ENCODE measurements around the gene USH2A. TPM values are rescaled to one million over a fixed set of nuclear protein-coding genes. Genes with fewer than 3 reads are reported as not detected.

USH2A gene
- total RNA-seq, 1 donor from 2014 or later: 0.14 TPM

DNA sequence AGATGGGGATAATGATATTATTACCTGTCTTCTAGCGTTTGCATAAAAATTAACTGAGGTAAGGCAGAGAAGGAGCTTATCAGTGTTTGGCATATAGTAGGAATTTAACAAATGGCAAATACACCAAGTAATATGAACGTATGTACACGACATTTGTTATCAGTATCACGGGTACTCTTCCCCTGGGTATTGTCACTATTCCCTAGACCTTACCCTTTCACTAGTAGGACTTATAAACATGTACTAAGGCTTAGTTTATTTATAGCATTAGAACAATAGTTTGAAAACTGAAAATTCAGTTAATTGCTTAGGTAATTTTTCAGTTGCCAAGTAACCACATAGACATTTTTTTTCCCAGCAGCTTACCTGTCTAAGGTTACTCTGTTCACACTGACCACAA lies 669.1 kb downstream of the USH2A start:
- TF ChIP-seq, protein P1, sequence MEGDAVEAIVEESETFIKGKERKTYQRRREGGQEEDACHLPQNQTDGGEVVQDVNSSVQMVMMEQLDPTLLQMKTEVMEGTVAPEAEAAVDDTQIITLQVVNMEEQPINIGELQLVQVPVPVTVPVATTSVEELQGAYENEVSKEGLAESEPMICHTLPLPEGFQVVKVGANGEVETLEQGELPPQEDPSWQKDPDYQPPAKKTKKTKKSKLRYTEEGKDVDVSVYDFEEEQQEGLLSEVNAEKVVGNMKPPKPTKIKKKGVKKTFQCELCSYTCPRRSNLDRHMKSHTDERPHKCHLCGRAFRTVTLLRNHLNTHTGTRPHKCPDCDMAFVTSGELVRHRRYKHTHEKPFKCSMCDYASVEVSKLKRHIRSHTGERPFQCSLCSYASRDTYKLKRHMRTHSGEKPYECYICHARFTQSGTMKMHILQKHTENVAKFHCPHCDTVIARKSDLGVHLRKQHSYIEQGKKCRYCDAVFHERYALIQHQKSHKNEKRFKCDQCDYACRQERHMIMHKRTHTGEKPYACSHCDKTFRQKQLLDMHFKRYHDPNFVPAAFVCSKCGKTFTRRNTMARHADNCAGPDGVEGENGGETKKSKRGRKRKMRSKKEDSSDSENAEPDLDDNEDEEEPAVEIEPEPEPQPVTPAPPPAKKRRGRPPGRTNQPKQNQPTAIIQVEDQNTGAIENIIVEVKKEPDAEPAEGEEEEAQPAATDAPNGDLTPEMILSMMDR (conservative IDR thresholded peaks at IDR 0.05): no peak
- no peaks in the 10 kb centered on the region for H3K27me3 Mint-ChIP-seq (ENCODE audit: low read depth)

DNA sequence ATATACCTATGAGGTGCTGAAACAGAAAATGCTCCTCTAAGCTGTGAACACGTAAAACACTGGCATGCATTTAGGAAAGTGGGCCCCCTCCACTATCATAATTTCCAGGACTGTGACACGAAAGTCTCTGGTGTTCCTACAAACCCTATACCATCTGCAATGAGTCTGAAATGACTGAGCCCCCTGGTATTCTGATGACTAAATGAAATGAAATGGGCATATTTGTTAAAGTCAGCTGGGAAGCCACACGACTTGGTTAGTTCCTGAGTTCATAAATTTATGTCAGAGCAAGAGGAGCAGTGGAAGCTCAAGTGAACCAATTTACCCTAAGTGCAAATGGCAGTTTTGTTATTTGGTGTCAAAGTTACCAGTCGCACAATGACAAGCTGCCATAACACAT lies 673.8 kb downstream of the USH2A start:
- TF ChIP-seq, protein P1 (conservative IDR thresholded peaks at IDR 0.05): no peak
- Mint-ChIP-seq H3K9me3 (no peaks in the 10 kb centered on the region), H3K27ac (ENCODE audit: unreplicated experiment) (no peak overlapping the region), H3K27me3 (ENCODE audit: low read depth) (no peaks in the 10 kb centered on the region), H3K4me3 (no peak overlapping the region), H3K36me3 (ENCODE audit: low read depth) (no peaks in the 10 kb centered on the region), H3K4me1 (no peaks in the 10 kb centered on the region)
- no peak for DNase-seq (ENCODE audit: low read depth, low spot score)

More for the DNA sequence above, 669.1 kb downstream of the USH2A start:
- no peak for DNase-seq (ENCODE audit: low read depth, low spot score)
- Mint-ChIP-seq H3K36me3 (ENCODE audit: low read depth) (no peaks in the 10 kb centered on the region), H3K9me3 (no peaks in the 10 kb centered on the region), H3K27ac (ENCODE audit: unreplicated experiment) (no peak overlapping the region), H3K4me1 (no peaks in the 10 kb centered on the region), H3K4me3 (no peak overlapping the region)

DNA sequence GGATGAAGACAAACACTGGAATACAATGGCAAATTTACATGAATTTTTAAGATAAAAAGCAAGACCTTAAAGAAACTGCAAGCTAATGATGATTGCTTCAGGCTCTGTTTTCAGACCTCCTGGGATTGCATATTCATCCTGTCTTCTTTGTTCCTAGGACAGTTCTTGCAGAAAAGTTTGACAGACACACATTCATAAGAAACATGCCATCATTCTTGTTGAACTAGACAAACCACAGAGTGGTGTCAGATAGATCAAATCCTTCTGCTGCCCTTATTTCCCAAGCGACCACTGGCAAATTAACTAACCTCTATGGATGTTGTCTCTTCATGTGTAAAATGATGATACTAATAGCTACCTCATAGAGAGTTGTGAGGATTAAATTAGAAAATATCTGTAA lies 674.8 kb downstream of the USH2A start:
- DNase-seq (ENCODE audit: low read depth, low spot score): no peak
- Mint-ChIP-seq H3K27me3 (ENCODE audit: low read depth) (no peaks in the 10 kb centered on the region), H3K4me3 (no peak overlapping the region), H3K27ac (ENCODE audit: unreplicated experiment) (no peak overlapping the region), H3K9me3 (no peaks in the 10 kb centered on the region), H3K36me3 (ENCODE audit: low read depth) (no peaks in the 10 kb centered on the region), H3K4me1 (no peaks in the 10 kb centered on the region)
- TF ChIP-seq, protein P1 (conservative IDR thresholded peaks at IDR 0.05): no peak

DNA sequence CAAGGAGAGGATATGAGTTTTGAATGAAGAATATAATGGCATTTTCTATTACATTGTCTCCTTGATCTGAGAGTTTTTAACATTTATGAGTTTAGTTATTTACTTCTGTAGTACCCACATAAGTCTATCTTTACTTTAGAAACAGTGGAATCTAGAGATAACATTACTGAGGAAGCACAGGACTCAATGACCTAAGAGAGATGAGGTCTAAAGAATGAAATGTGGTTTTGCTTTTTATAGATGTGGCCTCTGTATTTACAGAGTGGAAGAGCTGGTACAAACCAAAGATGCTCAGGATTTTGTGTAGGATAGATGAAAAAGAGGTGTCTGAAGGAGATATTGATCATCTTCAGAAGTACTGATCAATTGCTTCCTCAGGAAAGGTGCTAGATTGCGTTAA lies 678.8 kb downstream of the USH2A start:
- H3K4me1 Mint-ChIP-seq: no peaks in the 10 kb centered on the region
- H3K36me3 Mint-ChIP-seq (ENCODE audit: low read depth): no peaks in the 10 kb centered on the region
- TF ChIP-seq, protein P1 (conservative IDR thresholded peaks at IDR 0.05): no peak

DNA sequence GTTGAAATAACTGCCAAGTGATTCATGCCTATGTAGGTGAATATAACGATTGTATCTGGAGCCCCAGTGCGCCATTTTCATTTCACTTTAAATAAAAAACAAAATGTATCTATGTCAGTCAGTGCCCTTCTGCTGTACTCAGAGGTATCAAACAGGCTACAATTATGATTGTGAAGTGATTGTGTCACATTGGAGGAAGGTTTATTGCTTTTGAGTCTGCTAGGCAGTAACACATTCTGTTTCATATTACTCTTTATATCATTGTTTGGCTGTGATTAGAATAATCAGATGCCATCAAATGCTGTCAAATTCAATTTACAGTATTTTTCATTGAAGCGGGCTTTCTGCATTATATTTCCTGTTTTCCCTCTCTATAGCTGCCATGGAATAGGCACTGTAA lies 684.2 kb downstream of the USH2A start:
- Mint-ChIP-seq H3K4me3 (no peak overlapping the region), H3K27me3 (ENCODE audit: low read depth) (no peaks in the 10 kb centered on the region), H3K9me3 (no peaks in the 10 kb centered on the region), H3K36me3 (ENCODE audit: low read depth) (no peaks in the 10 kb centered on the region), H3K27ac (ENCODE audit: unreplicated experiment) (no peak overlapping the region), H3K4me1 (no peaks in the 10 kb centered on the region)
- DNase-seq (ENCODE audit: low read depth, low spot score): no peak
- TF ChIP-seq, protein P1 (conservative IDR thresholded peaks at IDR 0.05): no peak

More for the DNA sequence above, 678.8 kb downstream of the USH2A start:
- no peak overlapping the region for H3K4me3 Mint-ChIP-seq
- no peaks in the 10 kb centered on the region for H3K27me3 Mint-ChIP-seq (ENCODE audit: low read depth)
- no peaks in the 10 kb centered on the region for H3K9me3 Mint-ChIP-seq
- DNase-seq (ENCODE audit: low read depth, low spot score): no peak
- no peak overlapping the region for H3K27ac Mint-ChIP-seq (ENCODE audit: unreplicated experiment)

DNA sequence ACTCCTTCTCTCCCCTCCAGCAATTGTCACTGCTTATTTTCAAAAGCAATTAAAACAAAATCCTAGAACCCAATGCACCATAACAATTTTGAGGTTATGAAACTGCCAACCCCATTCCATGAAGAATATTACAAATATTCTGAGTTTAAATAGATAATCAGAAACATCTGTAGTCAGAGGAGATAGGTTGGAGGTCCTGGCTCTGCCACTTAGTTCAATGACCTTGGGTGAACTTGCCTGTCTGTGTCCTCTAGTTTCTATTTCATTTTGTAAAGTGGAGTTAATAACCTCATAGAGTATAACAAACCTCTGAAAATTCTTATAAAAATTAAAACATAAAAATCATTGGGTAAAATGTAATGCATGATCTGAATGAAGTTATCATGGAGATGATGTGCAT lies 691.5 kb downstream of the USH2A start:
- no peaks in the 10 kb centered on the region for H3K36me3 Mint-ChIP-seq (ENCODE audit: low read depth)
- H3K9me3 Mint-ChIP-seq: peaks cover 2% of the 10 kb centered on the region
- H3K4me3 Mint-ChIP-seq: no peak overlapping the region
- no peak overlapping the region for H3K27ac Mint-ChIP-seq (ENCODE audit: unreplicated experiment)
- H3K27me3 Mint-ChIP-seq (ENCODE audit: low read depth): no peaks in the 10 kb centered on the region
- TF ChIP-seq, protein P1 (conservative IDR thresholded peaks at IDR 0.05): no peak
- no peak for DNase-seq (ENCODE audit: low read depth, low spot score)
- H3K4me1 Mint-ChIP-seq: no peaks in the 10 kb centered on the region

All from neural crest cell (in vitro differentiated cells).